HL-60 (cell line): Measurements from ENCODE around the gene GNB1.

ENCODE experiments used
- CTCF ChIP-seq: IDR thresholded peaks from one replicate; pipeline ENCODE4 v1.5.1; 2011; ENCODE audit warnings: low read length, control low read depth, inconsistent platforms; ENCODE audit not compliant: insufficient read depth
- POLR2AphosphoS5 ChIP-seq: IDR thresholded peaks from 2 replicates; pipeline ENCODE4 v1.6.1; 2012; ENCODE audit warnings: low read depth

GRCh38 chr1:1918901-1919303 lies 28.0 kb upstream of the GNB1 start, which contains the start of gene TMEM52:
- TF ChIP-seq POLR2AphosphoS5 (no peak), CTCF (no peak)
